Calu3 (cell line): ENCODE measurements around the gene SLFN13. TPM values are rescaled to one million over a fixed set of nuclear protein-coding genes. Genes with fewer than 3 reads are reported as not detected.

Experiments used
- BruUV-seq: library from RNA; stranded (reverse); fragments of 400-500 nt; replicated peaks from 2 replicates; lab custom pipeline; 2021; lab: Mats Ljungman, UMichigan
- CTCF ChIA-PET: fragments of 300-600 bp; sonication (Branson Sonifier 250); formaldehyde crosslinking; loops from one replicate; lab custom pipeline; 2022; ENCODE audit warnings: antibody characterized with exemption; lab: Charles Lee
- DNase-seq: peaks from one replicate; pipeline ENCODE4 v3.0.0; 2022
- H3K27ac Mint-ChIP-seq: one replicate; pipeline ENCODE4 v1.8.0; 2022; ENCODE audit warnings: mixed read lengths; ENCODE audit not compliant: unreplicated experiment
- H3K27me3 Mint-ChIP-seq: one replicate; pipeline ENCODE4 v1.8.0; 2022; ENCODE audit warnings: mixed read lengths; ENCODE audit not compliant: unreplicated experiment
- H3K36me3 Mint-ChIP-seq: one replicate; pipeline ENCODE4 v1.8.0; 2022; ENCODE audit warnings: mild to moderate bottlenecking, moderate library complexity, mixed read lengths; ENCODE audit not compliant: insufficient read depth, unreplicated experiment
- H3K4me1 Mint-ChIP-seq: one replicate; pipeline ENCODE4 v1.8.0; 2022; ENCODE audit warnings: mild to moderate bottlenecking, low read depth, mixed read lengths; ENCODE audit not compliant: unreplicated experiment
- H3K4me3 Mint-ChIP-seq: one replicate; pipeline ENCODE4 v1.8.0; 2022; ENCODE audit warnings: mild to moderate bottlenecking, low read depth, moderate library complexity, mixed read lengths; ENCODE audit not compliant: unreplicated experiment
- H3K9me3 Mint-ChIP-seq: one replicate; pipeline ENCODE4 v1.8.0; 2022; ENCODE audit warnings: low read depth, mixed read lengths; ENCODE audit not compliant: unreplicated experiment
- CTCF ChIP-seq: fragments of 200-600 bp; IDR thresholded peaks from one replicate; pipeline ENCODE4 v1.8.0; 2022; ENCODE audit warnings: antibody characterized with exemption; ENCODE audit not compliant: unreplicated experiment
- intact Hi-C: fragments of 100-400 bp; cut with micrococcal nuclease; formaldehyde crosslinking; loops from one replicate; pipeline ENCODE4 v1.10.0; 2022; ENCODE audit not compliant: unreplicated experiment
- total RNA-seq: library from RNA; stranded (reverse); gene quantifications from 2 replicates; pipeline ENCODE4 v1.2.3, GENCODE V29; 2022

Gene SLFN13
- total RNA-seq, 1 experiment from 2014 or later = 44.4 TPM

GRCh38 chr17:35491417-35491816 is 42.9 kb upstream of the SLFN13 start:
- intact Hi-C loops = no loop called here
- no peak overlapping the region for H3K4me3 Mint-ChIP-seq
- TF ChIP-seq CTCF = no peak
- no peak for DNase-seq
- no peak overlapping the region for H3K27ac Mint-ChIP-seq
- H3K27me3 Mint-ChIP-seq = peaks cover 75% of the 10 kb centered on the region
- no peaks in the 10 kb centered on the region for H3K9me3 Mint-ChIP-seq
- peaks cover 9% of the 10 kb centered on the region for H3K4me1 Mint-ChIP-seq
- peaks cover 11% of the 10 kb centered on the region for H3K36me3 Mint-ChIP-seq
- no TSS peak for BruUV-seq
- CTCF ChIA-PET = no interaction called here

GRCh38 chr17:35489944-35490343 is 41.4 kb upstream of the SLFN13 start:
- H3K9me3 Mint-ChIP-seq = no peaks in the 10 kb centered on the region
- TF ChIP-seq CTCF = no peak
- H3K4me3 Mint-ChIP-seq = no peak overlapping the region
- H3K36me3 Mint-ChIP-seq = peaks cover 11% of the 10 kb centered on the region
- intact Hi-C loops = no loop called here
- CTCF ChIA-PET = no interaction called here
- no peak for DNase-seq
- no peak overlapping the region for H3K27ac Mint-ChIP-seq
- H3K27me3 Mint-ChIP-seq = peaks cover 90% of the 10 kb centered on the region
- no TSS peak for BruUV-seq
- H3K4me1 Mint-ChIP-seq = peaks cover 9% of the 10 kb centered on the region

GRCh38 chr17:35488991-35489390 is 40.4 kb upstream of the SLFN13 start:
- Mint-ChIP-seq H3K9me3 (no peaks in the 10 kb centered on the region), H3K36me3 (peaks cover 11% of the 10 kb centered on the region), H3K4me1 (peaks cover 9% of the 10 kb centered on the region), H3K4me3 (no peak overlapping the region), H3K27me3 (peaks cover 95% of the 10 kb centered on the region), H3K27ac (no peak overlapping the region)
- DNase-seq = no peak
- CTCF ChIA-PET = no interaction called here
- BruUV-seq = no TSS peak
- TF ChIP-seq CTCF = no peak
- intact Hi-C loops = no loop called here

- CTCF ChIA-PET = interaction anchor here (1.1 kb wide), 1 partner anchor 52 kb away, joined by 3 read pairs; no protein-coding TSS in a partner anchor
- peaks cover 11% of the 10 kb centered on the region for H3K36me3 Mint-ChIP-seq
- peak; percentile 16 for DNase-seq
- H3K27me3 Mint-ChIP-seq = peaks cover 95% of the 10 kb centered on the region
- BruUV-seq = no TSS peak
- no peak overlapping the region for H3K27ac Mint-ChIP-seq
- peak overlapping the region; percentile 71 for H3K4me3 Mint-ChIP-seq
- H3K4me1 Mint-ChIP-seq = peaks cover 9% of the 10 kb centered on the region
- no peak for TF ChIP-seq CTCF
- intact Hi-C loops = no loop called here
- H3K9me3 Mint-ChIP-seq = no peaks in the 10 kb centered on the region
Observed at GRCh38 chr17:35486920-35487732, 38.6 kb upstream of the SLFN13 start.
